ENCODE measurements around the gene GSTM4. TPM values are rescaled to one million over a fixed set of nuclear protein-coding genes. Genes with fewer than 3 reads are reported as not detected.
A peak's percentile ranks its signal among the peaks of the same experiment; 100 is the strongest.

Gene GSTM4
- total RNA-seq, 2 donors from 2014 or later = 24.1 to 37.2 TPM

- H3K27me3 ChIP-seq = no peaks in the 10 kb centered on the region
- H3K4me3 ChIP-seq = no peak overlapping the region
- 35 to 45% methylated on average over 9 of the region's 9 CpGs for WGBS, 2 donors
- no peak overlapping the region for H3K27ac ChIP-seq
- DNase-seq (peak in 1 of 4 donors; percentile 9), ATAC-seq (peak; percentile 52)
- intact Hi-C loops (cut with DNase I) = loop anchor here (10.0 kb wide), 1 partner anchor 348 kb away; the partner anchor contains the start of gene AHCYL1
- no peaks in the 10 kb centered on the region for H3K9me3 ChIP-seq
- H3K36me3 ChIP-seq (replicated peaks in 1 of 2; ENCODE audit: insufficient read depth in 1 of 2, low read depth in 2 of 2) = no peaks in the 10 kb centered on the region
- no peak for TF ChIP-seq POLR2A (IDR thresholded peaks at IDR 0.05)
- no peak for TF ChIP-seq CTCF (IDR thresholded peaks at IDR 0.05)
- H3K4me1 ChIP-seq = peaks cover 6% of the 10 kb centered on the region
Observed at GRCh38 chr1:109636201-109636952, 19.5 kb upstream of the GSTM4 start.

GRCh38 chr1:109637446-109637845 is 18.5 kb upstream of the GSTM4 start:
- H3K27me3 ChIP-seq = no peaks in the 10 kb centered on the region
- H3K9me3 ChIP-seq = no peaks in the 10 kb centered on the region
- peaks cover 6% of the 10 kb centered on the region for H3K4me1 ChIP-seq
- no peak for ATAC-seq
- whole genome bisulfite sequencing, 2 donors = 94 to 95% methylated on average over 7 of the region's 7 CpGs
- no peak overlapping the region for H3K4me3 ChIP-seq
- no peaks in the 10 kb centered on the region for H3K36me3 ChIP-seq (replicated peaks in 1 of 2; ENCODE audit: insufficient read depth in 1 of 2, low read depth in 2 of 2)
- intact Hi-C loops (cut with DNase I) = loop anchor here (10.0 kb wide), 1 partner anchor 347 kb away; the partner anchor contains the start of gene AHCYL1
- DNase-seq = no peak
- no peak overlapping the region for H3K27ac ChIP-seq
- TF ChIP-seq CTCF (IDR thresholded peaks at IDR 0.05) (no peak), POLR2A (IDR thresholded peaks at IDR 0.05) (no peak)

- peaks cover 13% of the 10 kb centered on the region for H3K4me1 ChIP-seq
- 75 to 90% methylated on average over 6 to 9 of the region's 9 CpGs for WGBS, 2 donors
- DNase-seq (no peak), ATAC-seq (no peak)
- no peaks in the 10 kb centered on the region for H3K9me3 ChIP-seq
- H3K36me3 ChIP-seq (replicated peaks in 1 of 2; ENCODE audit: insufficient read depth in 1 of 2, low read depth in 2 of 2) = no peaks in the 10 kb centered on the region
- intact Hi-C loops (cut with DNase I) = loop anchor here (10.0 kb wide), 1 partner anchor 346 kb away; the partner anchor contains the start of gene AHCYL1
- no peaks in the 10 kb centered on the region for H3K27me3 ChIP-seq
- H3K4me3 ChIP-seq = no peak overlapping the region
- no peak overlapping the region for H3K27ac ChIP-seq
- TF ChIP-seq CTCF (IDR thresholded peaks at IDR 0.05) (no peak), POLR2A (IDR thresholded peaks at IDR 0.05) (no peak)
Observed at GRCh38 chr1:109639063-109639840, 16.6 kb upstream of the GSTM4 start.

- intact Hi-C loops (cut with DNase I) = loop anchor here (5.0 to 10.0 kb wide), 2 partner anchors 132 to 345 kb away; partner anchors contain the start of gene AHCYL1
- no peaks in the 10 kb centered on the region for H3K27me3 ChIP-seq
- 44 to 46% methylated on average over 5 to 6 of the region's 6 CpGs for WGBS, 2 donors
- H3K4me1 ChIP-seq = peaks cover 13% of the 10 kb centered on the region
- no peak overlapping the region for H3K4me3 ChIP-seq
- ATAC-seq = no peak
- H3K27ac ChIP-seq = no peak overlapping the region
- TF ChIP-seq CTCF (IDR thresholded peaks at IDR 0.05) (no peak), POLR2A (IDR thresholded peaks at IDR 0.05) (no peak)
- no peak for DNase-seq
- no peaks in the 10 kb centered on the region for H3K9me3 ChIP-seq
- no peaks in the 10 kb centered on the region for H3K36me3 ChIP-seq (replicated peaks in 1 of 2; ENCODE audit: insufficient read depth in 1 of 2, low read depth in 2 of 2)
Observed at GRCh38 chr1:109639841-109640184, 16.1 kb upstream of the GSTM4 start.

Measured in body of pancreas (tissue), 4 donors.